Measurements from ENCODE around the gene DHCR24.
A peak's percentile ranks its signal among the peaks of the same experiment; 100 is the strongest.

Gene DHCR24

GRCh38 chr1:54815086-54815876 lies 71.7 kb downstream of the DHCR24 start:
- DNase-seq (ENCODE audit: low read depth in 2 of 2) = no peak

- DNase-seq (ENCODE audit: low read depth in 2 of 2) = no peak
Measured at GRCh38 chr1:54814571-54814970, 72.4 kb downstream of the DHCR24 start.

GRCh38 chr1:54814126-54814498 lies 72.9 kb downstream of the DHCR24 start:
- no peak for DNase-seq (ENCODE audit: low read depth in 2 of 2)

- DNase-seq (ENCODE audit: low read depth in 2 of 2) = no peak
Measured at GRCh38 chr1:54813485-54814125, 73.4 kb downstream of the DHCR24 start.

GRCh38 chr1:54812801-54813484 lies 74.1 kb downstream of the DHCR24 start:
- no peak for DNase-seq (ENCODE audit: low read depth in 2 of 2)

GRCh38 chr1:54811739-54812655 lies 75.0 kb downstream of the DHCR24 start:
- no peak for DNase-seq (ENCODE audit: low read depth in 2 of 2)

GRCh38 chr1:54811066-54811465 lies 75.9 kb downstream of the DHCR24 start:
- no peak for DNase-seq (ENCODE audit: low read depth in 2 of 2)

- peak; percentile 19 to 26 for DNase-seq (ENCODE audit: low read depth in 2 of 2)
Measured at GRCh38 chr1:54810153-54810942, 76.6 kb downstream of the DHCR24 start.

GRCh38 chr1:54809496-54810074 lies 77.4 kb downstream of the DHCR24 start:
- no peak for DNase-seq (ENCODE audit: low read depth in 2 of 2)

- DNase-seq (ENCODE audit: low read depth in 2 of 2) = no peak
Measured at GRCh38 chr1:54808443-54809207, 78.4 kb downstream of the DHCR24 start.

- DNase-seq (ENCODE audit: low read depth in 2 of 2) = no peak
Measured at GRCh38 chr1:54807756-54808155, 79.2 kb downstream of the DHCR24 start.

GRCh38 chr1:54806931-54807611 lies 79.9 kb downstream of the DHCR24 start:
- DNase-seq (ENCODE audit: low read depth in 2 of 2) = peak; percentile 11 to 30

- no peak for DNase-seq (ENCODE audit: low read depth in 2 of 2)
Measured at GRCh38 chr1:54805981-54806381, 81.0 kb downstream of the DHCR24 start.

GRCh38 chr1:54805466-54805865 lies 81.5 kb downstream of the DHCR24 start:
- DNase-seq (ENCODE audit: low read depth in 2 of 2) = no peak

GRCh38 chr1:54804471-54805132 lies 82.4 kb downstream of the DHCR24 start:
- no peak for DNase-seq (ENCODE audit: low read depth in 2 of 2)

- no peak for DNase-seq (ENCODE audit: low read depth in 2 of 2)
Measured at GRCh38 chr1:54803761-54804470, 83.1 kb downstream of the DHCR24 start.

GRCh38 chr1:54800899-54801759 lies 85.9 kb downstream of the DHCR24 start, which contains the start of gene TTC22:
TSS of gene TTC22 (minus strand) at chr1:54801323. CDS start at chr1:54801163, 160 bp downstream.
- DNase-seq (ENCODE audit: low read depth in 2 of 2) = peak; percentile 48 to 62
